Loucy (cell line): ENCODE results near the gene IFNA5.

ENCODE experiments used
- H2AFZ ChIP-seq: fragments of 200-600 bp; sonication (generic); 2 replicates; pipeline ENCODE4 v1.6.0; 2016; ENCODE audit warnings: antibody characterized with exemption, mild to moderate bottlenecking, low read length, moderate library complexity
- H3F3A ChIP-seq: fragments of 200-600 bp; 2 replicates; pipeline ENCODE4 v1.6.0; 2016; ENCODE audit warnings: antibody characterized with exemption, low read depth, mild to moderate bottlenecking
- H3K27me3 ChIP-seq: fragments of 200-600 bp; sonication (generic); 2 replicates; pipeline ENCODE4 v1.6.1; 2014; ENCODE audit warnings: low read length, mild to moderate bottlenecking; ENCODE audit not compliant: insufficient read depth, poor library complexity, severe bottlenecking
- H3K36me3 ChIP-seq: fragments of 200-600 bp; sonication (generic); 2 replicates; pipeline ENCODE4 v1.6.1; 2016; ENCODE audit warnings: low read length; ENCODE audit not compliant: insufficient read depth
- H3K4me1 ChIP-seq: fragments of 200-600 bp; sonication (generic); 2 replicates; pipeline ENCODE4 v1.5.1; 2014; ENCODE audit warnings: low read length, mild to moderate bottlenecking; ENCODE audit not compliant: insufficient read depth, poor library complexity, severe bottlenecking
- H3K4me2 ChIP-seq: fragments of 200-600 bp; sonication (generic); 2 replicates; pipeline ENCODE4 v1.6.0; 2014; ENCODE audit warnings: antibody characterized with exemption, low read length, low read depth, mild to moderate bottlenecking; ENCODE audit not compliant: poor library complexity, severe bottlenecking
- H3K4me3 ChIP-seq: fragments of 200-600 bp; sonication (generic); 2 replicates; pipeline ENCODE4 v1.5.1; 2014; ENCODE audit warnings: low read length, mild to moderate bottlenecking, mixed read lengths; ENCODE audit not compliant: poor library complexity, severe bottlenecking
- H3K79me2 ChIP-seq: fragments of 200-600 bp; sonication (generic); 2 replicates; pipeline ENCODE4 v1.6.1; 2014; ENCODE audit warnings: low read length; ENCODE audit not compliant: insufficient read depth
- H3K9ac ChIP-seq: fragments of 200-600 bp; sonication (generic); 2 replicates; pipeline ENCODE4 v1.6.0; 2014; ENCODE audit warnings: mild to moderate bottlenecking, low read depth, low read length, moderate library complexity; ENCODE audit not compliant: poor library complexity, severe bottlenecking
- H3K9me2 ChIP-seq: fragments of 200-600 bp; sonication (generic); replicated peaks from 2 replicates; pipeline ENCODE4 v1.6.1; 2016; ENCODE audit warnings: low read depth, low read length, mixed read lengths
- H3K9me3 ChIP-seq: fragments of 200-600 bp; sonication (generic); 2 replicates; pipeline ENCODE4 v1.6.1; 2014; ENCODE audit warnings: mild to moderate bottlenecking, antibody characterized with exemption, low read length, low read depth; ENCODE audit not compliant: insufficient read depth
- H4K20me1 ChIP-seq: fragments of 200-600 bp; sonication (generic); 2 replicates; pipeline ENCODE4 v1.6.0; 2014; ENCODE audit warnings: antibody characterized with exemption, low read length, mild to moderate bottlenecking; ENCODE audit not compliant: insufficient read depth, poor library complexity, severe bottlenecking
- EZH2phosphoT487 ChIP-seq: fragments of 200-600 bp; IDR thresholded peaks from 2 replicates; pipeline ENCODE4 v1.6.1; 2018; ENCODE audit warnings: antibody characterized with exemption, mild to moderate bottlenecking, moderate library complexity, borderline replicate concordance
- TF ChIP-seq, protein P1 (sequence below): fragments of 200-600 bp; sonication (generic); conservative IDR thresholded peaks from 2 replicates; pipeline ENCODE4 v1.5.1; 2014; ENCODE audit warnings: mild to moderate bottlenecking, antibody characterized with exemption, low read length

Gene IFNA5

DNA sequence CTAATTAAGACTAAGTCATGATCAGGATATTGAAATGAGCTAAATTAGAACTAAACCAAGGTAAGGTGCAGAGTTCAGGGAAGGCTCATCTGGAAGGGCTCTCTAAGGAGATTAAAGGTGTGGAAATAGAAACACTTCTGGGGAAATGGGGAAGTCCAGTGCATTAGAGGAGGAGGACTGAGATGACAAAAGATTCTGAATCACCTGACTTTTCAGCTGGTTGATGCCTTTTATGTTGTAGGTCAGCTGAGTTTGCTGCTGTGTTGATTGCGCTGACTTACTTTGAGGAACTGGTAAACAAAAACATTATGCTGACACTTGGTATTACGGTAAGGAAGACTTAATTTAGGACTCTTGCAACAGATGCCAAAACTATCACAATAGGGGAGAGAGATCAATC, 23.8 kb downstream of the IFNA5 start:
- Histone ChIP-seq H3K9ac (no peak overlapping the region), H3K4me3 (no peak overlapping the region), H3K4me2 (no peak overlapping the region), H4K20me1 (no peaks in the 10 kb centered on the region), H3K27me3 (no peaks in the 10 kb centered on the region), H3K9me3 (no peaks in the 10 kb centered on the region), H3K79me2 (no peaks in the 10 kb centered on the region), H3K4me1 (no peaks in the 10 kb centered on the region), H3F3A (no peaks in the 10 kb centered on the region), H3K36me3 (no peaks in the 10 kb centered on the region), H3K9me2 (no peaks in the 10 kb centered on the region), H2AFZ (no peak overlapping the region)
- no peak for TF ChIP-seq EZH2phosphoT487
- TF ChIP-seq, protein P1, sequence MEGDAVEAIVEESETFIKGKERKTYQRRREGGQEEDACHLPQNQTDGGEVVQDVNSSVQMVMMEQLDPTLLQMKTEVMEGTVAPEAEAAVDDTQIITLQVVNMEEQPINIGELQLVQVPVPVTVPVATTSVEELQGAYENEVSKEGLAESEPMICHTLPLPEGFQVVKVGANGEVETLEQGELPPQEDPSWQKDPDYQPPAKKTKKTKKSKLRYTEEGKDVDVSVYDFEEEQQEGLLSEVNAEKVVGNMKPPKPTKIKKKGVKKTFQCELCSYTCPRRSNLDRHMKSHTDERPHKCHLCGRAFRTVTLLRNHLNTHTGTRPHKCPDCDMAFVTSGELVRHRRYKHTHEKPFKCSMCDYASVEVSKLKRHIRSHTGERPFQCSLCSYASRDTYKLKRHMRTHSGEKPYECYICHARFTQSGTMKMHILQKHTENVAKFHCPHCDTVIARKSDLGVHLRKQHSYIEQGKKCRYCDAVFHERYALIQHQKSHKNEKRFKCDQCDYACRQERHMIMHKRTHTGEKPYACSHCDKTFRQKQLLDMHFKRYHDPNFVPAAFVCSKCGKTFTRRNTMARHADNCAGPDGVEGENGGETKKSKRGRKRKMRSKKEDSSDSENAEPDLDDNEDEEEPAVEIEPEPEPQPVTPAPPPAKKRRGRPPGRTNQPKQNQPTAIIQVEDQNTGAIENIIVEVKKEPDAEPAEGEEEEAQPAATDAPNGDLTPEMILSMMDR: no peak

DNA sequence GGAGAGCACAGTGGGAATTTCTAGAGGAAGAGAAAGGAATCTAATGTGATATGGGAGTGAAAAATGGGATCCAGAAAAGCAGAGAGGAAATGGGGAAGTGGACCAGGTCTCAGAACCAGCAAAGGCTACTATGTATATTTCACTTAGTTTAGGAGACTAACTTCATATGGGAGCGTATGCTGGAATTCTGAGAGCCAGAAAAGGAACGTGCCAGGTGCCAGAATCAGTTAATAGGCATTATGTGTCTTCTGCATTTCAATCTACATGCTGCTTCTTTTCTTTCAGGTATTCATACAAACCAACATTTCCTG, 36.8 kb downstream of the IFNA5 start:
- Histone ChIP-seq H3K36me3 (no peaks in the 10 kb centered on the region), H3K79me2 (no peaks in the 10 kb centered on the region), H2AFZ (no peak overlapping the region), H3K4me1 (no peaks in the 10 kb centered on the region), H3K4me2 (no peak overlapping the region), H3K9me2 (no peaks in the 10 kb centered on the region), H3F3A (no peaks in the 10 kb centered on the region), H3K9ac (no peak overlapping the region), H3K9me3 (no peaks in the 10 kb centered on the region), H4K20me1 (no peaks in the 10 kb centered on the region), H3K4me3 (no peak overlapping the region), H3K27me3 (no peaks in the 10 kb centered on the region)
- TF ChIP-seq EZH2phosphoT487: no peak
- TF ChIP-seq, protein P1: no peak

DNA sequence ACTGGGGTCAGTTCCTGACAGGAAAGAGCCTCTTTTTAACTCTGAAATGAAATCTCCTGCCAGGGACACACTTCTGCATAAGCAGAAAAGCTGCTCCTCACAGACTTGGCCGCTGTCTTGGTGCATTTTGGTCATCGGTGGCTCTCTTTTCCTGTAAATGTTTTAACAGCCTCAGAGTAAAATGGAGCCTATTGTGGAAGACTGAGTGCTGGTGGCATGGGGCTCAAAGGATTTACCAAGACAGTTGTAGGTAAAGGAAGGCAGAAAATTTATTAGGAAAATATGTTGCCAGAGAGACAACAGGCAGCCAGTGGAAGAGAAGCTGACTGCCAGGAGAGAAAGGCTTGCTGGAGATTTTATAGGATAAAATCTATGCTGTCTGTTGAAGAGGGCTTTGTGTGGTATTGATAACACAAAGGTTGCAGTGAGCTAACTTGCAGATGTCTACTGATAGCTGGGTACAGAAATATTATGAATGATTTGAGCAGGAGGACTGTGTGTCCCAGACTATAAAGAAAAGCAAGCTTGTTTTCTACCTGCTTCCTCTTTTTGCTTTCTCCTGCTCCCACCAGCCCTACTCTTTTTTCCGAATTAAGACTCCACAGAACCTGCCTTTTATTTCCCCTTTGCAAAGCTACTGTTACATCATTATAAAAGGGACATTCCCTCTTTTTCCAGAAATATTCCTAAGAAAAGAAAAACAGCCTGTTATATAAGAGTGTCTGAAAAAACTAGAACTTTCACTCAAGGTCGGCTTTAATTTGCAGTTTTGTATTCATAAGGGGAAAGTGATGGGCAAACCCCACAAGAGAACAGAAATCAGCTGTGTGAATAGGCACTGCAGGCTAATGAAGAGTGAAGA, 37.4 kb downstream of the IFNA5 start:
- Histone ChIP-seq H2AFZ (no peak overlapping the region), H3K4me3 (no peak overlapping the region), H3K9me3 (no peaks in the 10 kb centered on the region), H3K9me2 (no peaks in the 10 kb centered on the region), H3K9ac (no peak overlapping the region), H3K36me3 (no peaks in the 10 kb centered on the region), H3K27me3 (no peaks in the 10 kb centered on the region), H4K20me1 (no peaks in the 10 kb centered on the region), H3K4me2 (no peak overlapping the region), H3K4me1 (no peaks in the 10 kb centered on the region), H3K79me2 (no peaks in the 10 kb centered on the region), H3F3A (no peaks in the 10 kb centered on the region)
- TF ChIP-seq, protein P1: no peak
- TF ChIP-seq EZH2phosphoT487: no peak
